GM18507 (cell line): ENCODE results near the gene XAF1.
"Not testable (repeated sequence)": the region's sequence is repeated elsewhere in the genome, so short reads cannot be mapped to it uniquely, and the experiment has no call there.

ENCODE experiments used
- DNase-seq: peaks from one replicate; pipeline ENCODE4 v3.0.0; 2011; ENCODE audit warnings: low read depth; ENCODE audit not compliant: insufficient read length; ENCODE audit errors: extremely low spot score
- FAIRE-seq: peaks from 2 replicates; lab custom pipeline; 2011; peaks lifted over from hg19 to GRCh38; lab: Jason Lieb, UNC

The XAF1 gene

DNA sequence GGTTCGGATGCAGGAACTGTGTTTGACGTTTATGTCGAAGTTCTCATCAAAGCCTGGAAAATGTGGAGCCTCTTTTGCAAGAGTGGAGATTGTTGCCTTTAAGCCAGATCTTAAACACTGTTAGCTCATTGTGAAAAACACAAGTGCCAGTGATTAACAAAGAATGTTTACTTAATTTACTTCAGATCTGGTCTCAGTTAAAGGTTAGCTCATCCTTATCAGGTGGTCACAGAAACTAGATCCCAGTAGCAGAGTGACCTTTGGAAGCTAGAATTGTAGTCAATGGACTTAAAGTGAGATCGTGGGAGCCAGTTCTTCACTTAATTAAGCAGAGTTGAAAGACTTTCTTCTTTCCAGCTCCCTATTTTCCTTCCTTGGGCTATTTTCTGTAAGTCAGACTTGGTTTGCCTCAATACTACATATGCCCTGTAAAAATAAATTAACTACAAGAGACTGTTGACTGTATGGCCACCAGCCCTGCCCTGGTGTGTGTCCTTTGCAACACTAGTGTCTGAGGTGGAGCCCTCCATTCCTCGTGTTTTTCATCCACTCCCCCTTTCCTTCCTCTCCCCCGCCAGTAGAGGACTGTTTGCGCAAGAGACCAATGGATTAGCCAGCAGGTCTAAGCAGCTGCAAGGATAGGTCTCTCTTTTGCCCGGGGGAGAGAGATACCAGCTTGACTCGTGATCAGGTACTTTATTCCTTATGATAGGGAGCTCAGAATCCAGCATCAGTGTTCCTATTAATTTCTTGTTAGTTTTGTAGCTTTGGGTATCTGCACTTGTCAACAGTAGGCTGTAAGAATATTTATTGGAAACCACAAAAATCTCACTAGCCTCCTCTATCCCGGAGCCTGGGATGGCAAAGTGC, 40.4 kb downstream of the XAF1 start:
- DNase-seq (no peak), FAIRE-seq (no peak)

DNA sequence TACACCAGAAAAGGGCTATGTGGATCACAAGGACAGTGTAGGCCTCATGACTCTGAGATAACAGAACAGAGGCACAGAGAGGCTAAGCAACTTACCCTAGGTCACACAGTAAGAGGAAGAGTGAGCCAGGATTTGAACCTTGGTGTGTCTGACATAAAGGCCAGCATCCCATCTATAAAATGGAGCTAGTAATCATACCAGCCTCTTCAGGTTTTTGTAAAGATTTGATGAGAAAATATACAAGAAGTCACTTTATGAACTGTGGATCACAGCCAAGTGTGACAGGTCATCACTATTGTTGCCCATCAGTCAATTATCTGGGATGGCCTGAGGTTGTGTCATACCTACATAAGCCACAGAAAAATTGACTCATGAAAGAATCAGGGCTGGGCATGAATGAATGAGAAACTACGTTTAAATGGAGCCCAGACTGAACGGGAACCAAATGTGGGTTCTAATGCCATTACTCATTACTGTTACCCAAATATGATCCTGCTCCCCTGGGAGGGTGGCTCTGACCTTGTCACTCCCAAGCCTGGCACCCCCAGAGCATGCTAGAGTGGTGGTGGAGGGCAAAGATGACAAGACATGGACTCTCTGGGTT, 41.1 kb downstream of the XAF1 start:
- DNase-seq: no peak

DNA sequence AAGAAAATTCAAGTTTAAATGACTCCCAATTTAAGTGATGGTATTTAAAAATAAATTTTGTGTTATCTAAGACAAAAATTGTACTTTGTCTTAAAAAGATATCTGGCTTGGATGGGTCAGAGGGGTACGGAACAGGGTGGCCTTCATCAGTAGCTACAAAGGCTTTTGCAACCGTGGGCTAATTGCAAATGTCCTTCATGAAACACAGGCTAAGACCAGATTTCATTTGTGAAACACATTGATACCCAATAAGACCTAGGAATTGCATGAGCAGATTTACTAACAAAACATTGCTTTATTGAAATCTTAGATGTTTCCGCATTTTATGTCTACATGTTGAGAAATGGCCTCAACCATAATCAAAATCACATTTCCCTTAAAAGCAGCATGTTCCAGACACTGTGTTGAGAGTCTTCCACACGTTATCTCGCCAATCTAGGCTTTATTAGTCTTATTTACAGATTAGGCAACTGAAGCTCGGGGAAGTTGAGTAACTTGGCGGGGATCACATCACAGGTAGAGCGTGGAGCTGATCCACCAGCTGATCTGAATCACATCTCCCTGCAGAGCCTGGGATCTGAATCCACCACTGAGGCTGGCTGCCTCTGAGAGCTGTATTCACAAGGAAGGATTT, 42.0 kb downstream of the XAF1 start:
- FAIRE-seq: no peak
- no peak for DNase-seq

More for the DNA sequence above, 41.1 kb downstream of the XAF1 start:
- no peak for FAIRE-seq

DNA sequence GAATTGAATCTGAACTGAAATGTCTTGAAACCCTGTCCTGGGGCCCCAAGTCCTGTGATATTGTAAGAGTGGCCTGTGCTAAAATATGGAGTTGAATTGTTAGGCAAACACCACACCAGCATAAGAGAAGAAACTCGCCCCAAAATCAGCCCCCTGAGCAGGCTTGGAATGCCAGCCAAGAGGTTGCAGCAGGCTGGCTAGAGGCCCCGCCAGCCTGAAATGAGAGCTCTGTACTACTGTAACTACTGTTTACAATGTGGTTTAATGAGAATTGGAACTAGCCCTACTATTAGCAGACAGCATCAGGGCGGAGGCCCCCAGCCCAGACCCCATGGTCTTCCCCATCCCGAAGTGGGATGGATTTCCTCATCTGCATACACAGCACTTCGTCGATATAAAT, 43.9 kb downstream of the XAF1 start:
- DNase-seq (no peak), FAIRE-seq (no peak)

DNA sequence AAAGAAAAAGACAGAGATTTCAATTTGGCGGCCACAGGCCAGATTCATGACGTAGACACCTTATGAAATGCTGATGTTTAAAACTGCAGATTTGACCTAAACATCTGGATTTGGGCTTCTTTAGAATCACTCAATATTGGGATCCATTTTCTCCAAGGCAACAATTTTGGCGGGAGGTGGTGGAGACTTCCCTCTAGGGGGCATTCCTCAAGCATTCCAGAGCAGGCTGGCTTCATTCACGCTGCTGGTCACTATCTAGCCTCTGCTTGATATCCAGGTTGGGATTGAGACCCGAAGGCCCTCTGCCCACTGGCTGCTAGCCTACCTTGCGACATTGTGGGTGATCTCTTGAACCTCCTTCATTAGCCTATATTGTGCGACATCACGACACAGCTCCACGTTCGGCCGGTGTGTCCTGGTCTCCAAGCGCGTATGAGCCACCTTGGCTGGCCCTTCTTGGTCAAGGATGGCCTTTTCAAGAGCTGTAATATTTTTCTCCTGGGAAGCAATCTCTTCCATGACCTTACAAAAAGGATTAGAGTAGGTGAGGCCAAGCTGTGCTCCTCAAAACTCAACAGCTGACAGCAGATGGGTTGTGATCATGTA, 44.7 kb downstream of the XAF1 start:
- no peak for DNase-seq

DNA sequence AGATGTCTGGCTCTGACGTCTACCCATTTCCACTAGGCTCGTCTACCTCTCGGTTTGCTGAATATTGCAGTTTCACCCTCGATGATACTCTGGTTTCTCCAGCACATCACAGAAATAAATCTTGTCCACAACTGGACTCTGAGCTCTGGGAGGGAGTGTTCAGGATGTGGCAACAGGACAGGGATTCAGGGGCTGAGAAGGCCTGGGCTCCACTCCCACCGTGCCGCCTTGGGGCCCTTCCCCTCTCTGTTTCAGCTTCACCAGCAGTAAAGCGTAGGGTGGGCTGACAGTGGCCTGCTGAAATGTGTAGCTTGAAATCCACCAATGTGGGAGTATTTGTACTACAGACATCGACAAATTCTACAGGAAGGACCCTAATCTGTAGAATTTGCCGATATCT, 55.7 kb downstream of the XAF1 start:
- FAIRE-seq (no peak), DNase-seq (no peak)

More for the DNA sequence above, 44.7 kb downstream of the XAF1 start:
- FAIRE-seq: no peak

DNA sequence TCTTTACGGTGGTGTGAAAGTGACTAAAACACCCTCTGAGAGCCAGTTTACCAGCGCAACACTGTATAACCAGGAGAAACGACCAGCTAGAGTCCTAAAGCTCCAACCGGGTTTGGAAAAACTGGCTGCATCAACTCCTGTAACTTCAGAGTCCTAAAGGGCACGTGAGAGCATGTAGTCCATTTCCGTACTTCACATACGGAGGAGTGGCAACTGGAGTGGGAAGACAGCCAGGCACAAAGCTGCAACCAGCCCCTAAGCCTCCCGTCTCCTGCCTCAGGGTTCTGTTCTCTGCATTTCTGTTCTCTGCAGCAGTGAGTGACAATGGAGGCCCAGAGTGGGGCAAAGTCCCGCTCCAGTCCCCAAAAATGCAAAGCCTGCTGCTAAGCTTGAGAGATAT, 56.4 kb downstream of the XAF1 start:
- DNase-seq (no peak), FAIRE-seq (no peak)

DNA sequence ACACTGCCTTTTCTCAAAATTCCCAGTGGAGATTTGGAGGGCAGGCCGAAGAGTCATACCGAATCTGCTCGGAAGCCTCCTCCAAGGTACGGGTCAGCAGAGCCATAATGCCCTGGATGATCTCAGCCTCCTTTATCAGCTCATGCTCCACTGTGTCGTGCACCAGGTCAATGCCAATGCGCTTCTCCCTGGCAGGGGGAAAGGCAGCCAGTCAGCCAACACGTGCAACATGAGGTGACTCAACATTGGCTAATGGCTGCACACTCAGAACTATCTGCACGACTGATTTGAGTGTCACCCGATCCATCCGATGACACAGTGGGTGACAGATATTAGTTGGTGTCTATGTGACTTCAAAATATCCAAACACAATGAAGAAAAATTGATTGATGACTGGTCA, 59.9 kb downstream of the XAF1 start:
- DNase-seq: no peak
- FAIRE-seq: no peak

DNA sequence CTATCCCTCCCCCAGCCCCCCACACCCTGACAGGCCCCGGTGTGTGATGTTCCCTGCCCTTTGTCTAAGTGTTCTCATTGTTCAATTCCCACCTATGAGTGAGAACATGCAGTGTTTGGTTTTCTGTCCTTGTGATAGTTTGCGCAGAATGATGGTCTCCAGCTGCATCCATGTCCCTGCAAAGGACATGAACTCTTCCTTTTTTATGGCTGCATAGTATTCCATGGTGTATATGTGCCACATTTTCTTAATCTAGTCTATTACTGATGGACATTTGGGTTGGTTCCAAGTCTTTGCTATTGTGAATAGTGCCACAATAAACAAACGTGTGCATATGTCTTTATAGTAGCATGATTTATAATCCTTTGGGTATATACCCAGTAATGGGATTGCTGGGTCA, 60.5 kb downstream of the XAF1 start:
- not testable (repeated sequence) for FAIRE-seq, DNase-seq

DNA sequence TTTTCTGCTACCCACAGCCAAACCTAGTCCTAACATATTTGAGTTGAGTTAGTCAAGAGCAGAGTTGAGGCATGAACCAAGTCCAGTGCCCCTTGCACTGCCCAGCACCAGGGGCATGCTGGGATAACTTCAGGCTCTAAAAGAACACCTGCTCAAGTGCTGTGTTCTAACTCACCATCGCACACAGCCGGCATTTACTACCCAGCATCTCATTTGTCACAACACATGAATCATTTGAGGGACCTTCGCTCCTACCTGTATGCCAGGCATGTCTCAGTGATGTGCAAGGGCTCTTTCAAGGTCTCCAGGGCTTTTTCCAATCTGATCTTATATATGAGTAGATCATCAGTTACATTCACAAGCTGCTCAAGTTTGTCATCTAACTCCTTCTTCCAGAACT, 63.1 kb downstream of the XAF1 start:
- FAIRE-seq (no peak), DNase-seq (no peak)

DNA sequence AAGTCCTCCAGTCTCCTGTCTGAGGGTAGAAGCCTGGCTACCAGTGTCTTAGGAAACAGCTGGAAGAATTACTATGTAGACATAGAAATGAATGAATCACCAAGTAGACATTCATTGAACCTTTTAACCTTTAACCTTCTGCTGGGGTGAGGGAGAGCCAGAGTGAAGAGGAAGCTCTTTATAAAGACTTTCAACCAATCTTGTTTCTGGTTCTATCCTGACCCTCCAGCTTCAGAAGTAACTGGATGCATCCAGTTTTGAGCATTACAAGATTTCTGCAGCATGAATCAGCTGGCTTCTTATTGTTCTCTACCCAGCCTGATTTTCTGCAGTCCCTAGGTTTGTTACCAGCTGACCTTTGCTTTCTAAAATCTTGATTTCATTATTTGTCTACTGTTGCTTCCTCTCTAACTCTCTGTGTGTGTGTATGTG, 67.2 kb downstream of the XAF1 start:
- FAIRE-seq (no peak), DNase-seq (no peak)
